ENCODE data around the gene CDH13.

DNA sequence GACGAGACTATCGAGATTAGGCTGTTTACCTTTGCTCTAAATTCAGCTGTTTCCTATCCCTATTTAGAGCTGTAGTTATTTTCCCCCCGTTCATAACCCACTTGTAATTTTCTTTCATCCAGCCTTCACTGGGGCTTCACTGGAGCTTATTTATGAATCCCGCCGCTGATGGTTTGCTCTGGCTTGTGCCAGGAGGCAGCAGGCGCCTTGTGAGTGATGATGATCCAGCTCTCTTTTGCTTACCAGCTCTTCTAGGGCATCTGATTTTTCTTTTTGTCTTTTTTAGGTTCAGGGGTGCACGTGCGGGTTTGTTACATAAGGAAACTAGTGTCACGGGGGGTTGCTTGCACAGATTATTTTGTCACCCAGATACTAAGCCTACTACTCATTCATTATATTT, 37.4 kb upstream of the CDH13 start:
- TF ChIP-seq POLR2AphosphoS5 (IDR thresholded peaks at IDR 0.05; ENCODE audit: low read depth, low read length) (no peak), REST (IDR thresholded peaks at IDR 0.05; ENCODE audit: insufficient read depth in 1 of 2, low read depth in 2 of 2, low read length in 2 of 2) (no peak)
